ENCODE results near the gene DUSP8. TPM values are rescaled to one million over a fixed set of nuclear protein-coding genes. Genes with fewer than 3 reads are reported as not detected.

Gene DUSP8
- total and polyA plus RNA-seq, 2 of the 8 experiments (the other 6 are each of a cell fraction or from before 2014, with no cell fraction given) = 2.8 to 3.6 TPM

GRCh38 chr11:1563697-1564534, 8.2 kb downstream of the DUSP8 start:
- Histone ChIP-seq H3K23ac (ENCODE audit: insufficient read length) (no peak overlapping the region), H4K20me1 (replicated peaks in 1 of 2; ENCODE audit: control insufficient read depth in 1 of 2, insufficient read depth in 2 of 2, low read length in 2 of 2) (peaks cover 2 to 16% of the 10 kb centered on the region in 2 experiments), H3K27ac (ENCODE audit: low read depth, low read length) (no peak overlapping the region), H3K36me3 (ENCODE audit: control insufficient read depth in 2 of 4, insufficient read depth in 4 of 4, low read length in 3 of 4) (no peaks in the 10 kb centered on the region), H4K91ac (replicated peaks; ENCODE audit: insufficient read length, low read length) (peak overlapping the region; percentile 34), H3K4me1 (replicated peaks in 1 of 4; ENCODE audit: control insufficient read depth in 3 of 4, insufficient read depth in 4 of 4, low read length in 3 of 4) (peaks cover under 1 to 47% (median 36%) of the 10 kb centered on the region in 4 experiments), H3K14ac (ENCODE audit: insufficient read length) (no peak overlapping the region), H2AK5ac (ENCODE audit: low read depth, low read length) (no peak overlapping the region), H4K8ac (ENCODE audit: extremely low read depth, insufficient read depth, low read length) (no peak overlapping the region), H2AFZ (ENCODE audit: low read length) (no peak overlapping the region), H4K5ac (ENCODE audit: insufficient read length, low read depth, low read length) (no peak overlapping the region), H2BK15ac (ENCODE audit: low read length) (peak overlapping the region; percentile 88), H3K27me3 (replicated peaks in 1 of 4; ENCODE audit: control insufficient read depth in 3 of 4, extremely low read depth in 1 of 4, insufficient read depth in 3 of 4, low read length in 3 of 4) (peaks cover 0 to 15% (median 5%) of the 10 kb centered on the region in 4 experiments; a peak in 3 of 7 replicates), H3K79me2 (ENCODE audit: control insufficient read depth in 1 of 2, insufficient read depth in 2 of 2, low read length in 2 of 2) (no peaks in the 10 kb centered on the region), H3K9ac (replicated peaks in 1 of 4; ENCODE audit: extremely low read depth in 1 of 4, low read depth in 3 of 4, low read length in 3 of 4) (no peak overlapping the region), H3K18ac (ENCODE audit: extremely low read depth, low read length) (no peak overlapping the region; the same call in 1 of the 2 replicates), H2BK20ac (ENCODE audit: low read length) (no peak overlapping the region), H3K4me3 (ENCODE audit: extremely low read depth in 1 of 4, insufficient read depth in 2 of 4, low read depth in 3 of 4, low read length in 4 of 4) (no peak overlapping the region), H3K4ac (replicated peaks; ENCODE audit: insufficient read length, low read depth, low read length) (no peak overlapping the region), H3K23me2 (ENCODE audit: low read depth, low read length) (no peaks in the 10 kb centered on the region), H2BK12ac (ENCODE audit: low read depth, low read length) (peak overlapping the region; percentile 84; the same call in 1 of the 2 replicates), H3K79me1 (ENCODE audit: low read depth, low read length) (no peaks in the 10 kb centered on the region), H3K56ac (replicated peaks; ENCODE audit: insufficient read length, low read depth, low read length) (no peak overlapping the region), H3K9me3 (ENCODE audit: insufficient read depth in 2 of 2, low read depth in 1 of 2, low read length in 1 of 2) (no peaks in the 10 kb centered on the region), H3K4me2 (ENCODE audit: insufficient read depth in 1 of 2, low read depth in 2 of 2, low read length in 2 of 2) (peak overlapping the region in 1 of 2 experiments; percentile 60; a peak in 2 of 4 replicates), H2BK120ac (replicated peaks; ENCODE audit: low read depth, low read length) (peak overlapping the region; percentile 21), H2BK5ac (ENCODE audit: low read depth, low read length) (no peak overlapping the region; the same call in 1 of the 2 replicates)
- DNase-seq (ENCODE audit: low read depth in 1 of 2, low spot score in 2 of 2) (no peak), FAIRE-seq (no peak)
- CTCF ChIA-PET (ENCODE audit: partially characterized antibody) = interaction anchor here (0.6 to 9.1 kb wide), 10 partner anchors 9 to 214 kb away, joined by 3 to 100 read pairs (median 4); no protein-coding TSS in a partner anchor
- WGBS, 2 experiments (ENCODE audit: extremely low coverage in 1 of 2, insufficient coverage in 1 of 2, insufficient read length in 1 of 2, insufficient replicate concordance in 2 of 2, low coverage in 1 of 2, low lambda C conversion rate in 2 of 2, missing lambda C conversion rate in 1 of 2) = 77% methylated on average over 25 of the region's 29 CpGs; no CpG with 5 or more reads in 1 of the 2 experiments
- TF ChIP-seq POLR2AphosphoS5 (IDR thresholded peaks at IDR 0.05; ENCODE audit: low read depth, low read length) = no peak
- POLR2A ChIA-PET (ENCODE audit: partially characterized antibody) = interaction anchor here (0.9 to 2.7 kb wide), 3 partner anchors 10 to 17 kb away, joined by 5 to 12 read pairs (median 9); no protein-coding TSS in a partner anchor
